HS-5 (cell line): Measurements from ENCODE around the gene SPO11.

ENCODE experiments used
- DNase-seq: peaks from one replicate; pipeline ENCODE4 v3.0.0-alpha.2; 2012; ENCODE audit warnings: low read depth

The SPO11 gene

DNA sequence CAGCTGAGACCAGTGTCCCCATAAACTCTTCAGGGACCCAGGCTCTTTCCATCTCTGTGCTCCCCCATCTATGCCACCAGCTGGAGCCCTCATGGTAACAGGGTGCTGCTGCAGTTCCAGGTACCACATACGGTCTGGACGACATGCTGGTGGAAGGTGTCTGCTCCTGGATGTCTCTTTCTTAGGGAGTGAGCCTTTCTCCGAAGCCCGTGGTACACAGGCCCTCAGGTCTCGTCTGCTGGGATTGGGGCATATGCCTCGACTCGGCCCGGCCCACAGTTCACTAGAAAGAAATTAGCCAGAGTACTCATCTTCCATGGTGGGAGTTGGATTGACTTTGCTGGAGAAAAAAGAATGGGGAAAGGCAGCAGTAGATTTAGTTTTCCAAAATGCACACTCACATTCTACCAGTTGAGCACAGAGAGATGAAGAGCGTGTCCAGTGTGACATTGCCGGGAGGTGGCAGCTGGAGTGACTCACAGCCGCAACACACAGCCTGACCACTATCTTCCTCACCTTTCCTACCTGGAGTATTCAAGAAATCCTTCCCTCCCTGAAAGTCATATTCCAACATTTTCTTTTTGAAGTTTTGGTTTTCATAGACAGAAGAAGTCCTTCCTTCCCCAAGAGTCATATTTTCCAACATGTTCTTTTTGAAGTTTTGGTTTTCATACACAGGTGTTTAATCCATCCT, 18.6 kb upstream of the SPO11 start:
- DNase-seq, result no peak

DNA sequence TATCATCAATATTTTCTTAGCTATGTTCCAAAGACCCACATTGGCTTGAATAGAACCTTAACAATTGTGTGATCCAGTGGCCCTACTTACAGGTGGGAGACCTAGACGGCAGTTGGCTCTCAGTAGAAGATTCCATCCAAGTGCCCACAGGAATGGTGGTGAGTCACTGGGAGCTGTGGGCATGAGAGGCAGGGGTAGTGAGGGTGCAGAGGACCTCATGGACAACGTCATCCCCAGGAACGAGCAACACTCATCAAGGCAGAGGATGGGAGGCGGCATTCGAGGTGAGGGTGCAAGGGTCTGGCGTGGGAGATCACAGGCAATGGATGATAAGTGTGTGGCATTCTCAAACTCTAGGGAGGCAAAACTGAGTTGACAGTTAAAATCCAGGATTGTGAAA, 17.5 kb upstream of the SPO11 start:
- no peak for DNase-seq

DNA sequence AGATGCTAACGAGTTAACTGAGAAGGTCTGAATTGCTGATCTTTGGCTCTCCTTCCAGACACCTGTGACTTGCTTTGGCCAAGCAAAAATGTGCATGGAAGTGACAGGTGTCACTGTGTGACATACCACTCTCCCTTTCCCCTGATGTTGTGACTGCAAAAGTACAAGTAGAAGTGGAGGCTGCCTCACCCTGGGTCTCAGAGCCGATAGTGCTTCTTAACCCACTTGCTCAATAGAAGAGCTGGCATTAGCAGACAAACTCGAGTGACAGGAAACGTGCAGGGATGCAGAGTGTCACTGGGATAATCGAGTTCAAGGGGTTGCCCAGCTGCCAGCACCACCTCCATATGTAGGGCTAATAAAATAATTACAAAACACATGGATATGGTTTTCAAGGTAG, 16.4 kb upstream of the SPO11 start:
- DNase-seq, result no peak

DNA sequence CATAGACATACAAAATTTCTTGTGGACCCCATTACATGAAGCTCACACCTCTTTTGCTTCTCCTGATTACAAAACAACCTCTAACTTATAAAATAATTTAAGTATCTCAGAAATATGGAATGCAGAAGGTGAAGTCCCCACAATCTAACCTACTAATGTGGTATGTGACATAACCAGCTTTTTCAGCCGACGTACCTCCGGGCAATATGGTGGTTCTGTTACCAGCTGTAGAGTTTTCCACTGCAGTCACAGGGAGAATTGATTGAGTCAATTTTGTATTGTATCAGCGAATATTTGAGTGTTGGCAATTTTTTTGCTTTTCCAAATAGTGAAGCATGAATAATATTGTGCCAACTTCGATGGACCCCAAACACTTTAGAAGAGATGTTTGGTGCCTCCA, 15.7 kb upstream of the SPO11 start:
- no peak for DNase-seq

DNA sequence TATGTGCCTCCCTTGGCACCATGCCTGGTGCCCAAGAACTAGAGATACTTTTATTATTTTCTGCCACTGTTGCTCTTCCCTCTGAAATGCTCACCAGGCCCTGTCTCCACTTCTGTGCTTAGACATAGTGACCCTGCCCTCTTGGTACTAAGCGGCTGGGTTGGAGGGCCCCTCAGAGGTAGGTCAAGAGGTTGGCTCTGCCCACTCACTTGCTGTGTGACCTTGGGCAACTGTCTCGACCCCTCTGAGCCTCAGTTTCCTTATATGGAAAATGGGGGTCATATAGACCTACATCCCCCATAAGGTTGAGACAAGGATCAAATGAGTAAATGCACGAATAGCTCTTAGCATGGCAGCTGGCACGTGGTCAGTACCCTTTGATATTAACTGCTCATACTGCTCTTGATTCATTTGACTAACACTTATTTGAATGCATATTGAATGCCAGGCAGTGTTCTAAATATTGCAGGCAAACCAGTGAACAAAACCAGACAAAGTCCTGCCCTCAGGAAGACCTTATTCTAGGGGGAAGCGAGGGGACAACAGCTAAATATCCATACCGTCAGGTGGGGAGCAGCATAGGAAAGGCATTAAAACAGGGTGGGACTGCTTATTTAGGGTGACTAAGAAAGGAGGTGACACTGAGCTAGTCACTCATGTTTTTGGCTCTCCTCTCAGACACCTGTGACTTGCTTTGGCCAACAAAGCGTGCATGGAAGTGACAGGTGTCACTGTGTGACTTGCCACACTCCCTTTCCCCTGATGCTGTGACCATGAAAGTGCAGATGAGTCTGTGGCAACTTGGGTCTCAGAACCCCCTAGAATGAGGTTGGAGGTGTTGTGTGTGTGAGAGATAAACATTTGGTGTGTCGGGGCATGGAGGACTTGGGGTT, 14.3 kb upstream of the SPO11 start:
- no peak for DNase-seq

DNA sequence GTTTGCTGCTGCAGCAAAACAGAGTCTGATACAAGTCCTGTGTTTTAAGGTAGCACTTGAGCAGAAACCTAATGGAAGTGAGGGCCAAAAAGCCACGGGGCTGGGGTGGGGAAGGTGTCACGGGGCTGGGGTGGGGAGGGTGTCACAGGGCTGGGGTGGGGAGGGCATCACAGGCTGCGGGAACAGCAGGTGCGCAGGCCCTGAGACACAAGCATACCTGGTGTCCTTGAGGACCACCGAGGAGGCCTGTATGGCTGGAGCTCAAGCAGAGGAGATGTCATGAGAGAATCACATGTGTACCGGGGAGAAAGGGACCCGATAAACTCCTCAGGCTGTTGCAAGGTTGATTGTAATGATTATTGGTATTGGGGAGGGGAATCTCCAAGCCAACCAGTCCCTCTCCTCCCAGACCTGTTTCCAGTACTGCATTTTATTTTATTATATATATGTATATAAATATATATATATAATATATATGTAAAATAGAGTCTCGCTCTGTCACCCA, 13.6 kb upstream of the SPO11 start:
- no peak for DNase-seq

DNA sequence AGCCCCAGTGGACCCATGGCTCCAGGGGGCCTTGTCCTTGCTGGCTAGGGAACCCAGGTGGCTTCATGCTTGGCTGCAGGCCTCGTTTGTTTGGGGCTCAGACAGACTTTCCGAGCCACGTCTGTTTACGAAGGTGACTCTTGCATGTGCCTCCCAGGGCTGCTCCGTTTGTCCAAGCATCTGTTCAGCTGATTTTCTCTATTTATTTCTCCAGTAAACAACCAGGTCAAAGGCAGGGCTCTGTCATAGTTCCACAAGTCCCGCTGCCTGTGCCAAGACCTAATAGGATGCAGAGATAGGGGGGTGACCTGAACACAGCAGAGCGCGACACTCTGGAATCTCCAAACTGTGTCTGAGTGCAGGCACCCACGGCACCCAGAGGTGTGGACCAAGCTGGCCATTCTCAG, 12.8 kb upstream of the SPO11 start:
- no peak for DNase-seq

DNA sequence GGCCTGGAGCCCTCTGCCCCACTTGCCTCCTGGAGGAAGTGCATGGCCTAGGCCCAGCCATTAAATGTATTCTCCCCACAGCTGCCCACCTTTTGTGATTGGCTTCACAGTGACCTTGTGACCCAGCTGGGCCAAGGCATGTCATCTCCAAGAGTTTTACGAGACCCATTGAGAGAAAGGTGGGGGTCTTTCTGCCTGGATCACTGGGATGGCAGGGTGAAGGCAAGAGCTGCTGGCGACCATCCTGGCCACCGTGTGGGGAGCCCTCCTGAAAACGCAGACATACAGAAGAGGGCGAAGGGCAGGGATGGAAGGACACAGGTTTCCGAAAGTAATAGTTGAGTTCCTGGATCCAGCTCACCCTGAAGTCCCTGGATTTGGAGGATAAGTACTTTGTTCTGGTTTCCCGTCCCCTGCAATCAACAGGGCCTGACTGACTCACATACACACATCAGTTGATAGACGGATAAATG, 12.3 kb upstream of the SPO11 start:
- DNase-seq, result no peak

DNA sequence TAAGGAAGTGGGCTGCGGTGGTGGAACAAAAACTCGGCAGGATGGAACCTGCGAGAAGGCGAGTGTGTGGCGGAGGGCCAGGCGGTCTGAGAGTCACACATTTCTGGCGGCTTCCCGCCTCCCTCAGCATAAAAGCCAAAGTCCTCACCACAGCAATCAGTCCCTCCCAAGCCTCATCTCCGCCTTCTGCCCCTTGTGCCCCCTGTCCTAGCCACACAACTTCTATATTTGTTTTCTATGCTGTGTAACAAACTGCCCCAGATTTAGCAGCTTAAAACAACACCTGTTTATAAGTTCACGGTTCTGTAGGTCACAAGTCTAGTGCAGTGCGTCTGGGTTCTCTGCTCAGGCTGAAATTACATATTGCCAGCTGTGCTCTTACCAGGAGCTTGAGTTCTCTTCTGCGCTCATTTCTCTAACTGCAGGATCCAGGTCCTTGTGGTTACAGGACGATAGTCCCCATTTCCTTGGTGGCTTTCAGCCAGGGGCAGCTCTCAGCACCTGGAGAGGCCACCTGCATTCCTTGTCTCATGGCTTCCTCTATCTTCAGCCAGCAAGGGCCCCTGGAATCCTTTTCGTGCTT, 11.7 kb upstream of the SPO11 start:
- no peak for DNase-seq

DNA sequence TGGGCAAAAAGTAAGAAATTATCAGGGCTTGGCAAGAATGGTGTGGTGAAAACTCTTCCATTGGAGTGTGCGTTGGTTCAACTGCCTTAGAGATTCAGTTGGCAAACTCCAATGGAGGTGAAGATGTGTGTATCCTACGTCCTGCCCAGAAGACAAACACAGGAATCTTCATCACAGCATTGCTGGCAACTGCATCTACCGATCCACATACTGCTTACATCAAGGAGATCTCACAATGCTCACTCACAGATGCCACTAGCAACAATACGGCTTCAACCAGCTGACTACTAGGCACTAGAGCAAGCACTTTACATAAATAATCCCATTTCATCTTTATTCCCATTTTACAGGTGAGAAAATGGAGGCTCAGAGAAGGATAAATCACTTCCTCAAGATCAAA, 10.0 kb upstream of the SPO11 start:
- DNase-seq, result no peak

DNA sequence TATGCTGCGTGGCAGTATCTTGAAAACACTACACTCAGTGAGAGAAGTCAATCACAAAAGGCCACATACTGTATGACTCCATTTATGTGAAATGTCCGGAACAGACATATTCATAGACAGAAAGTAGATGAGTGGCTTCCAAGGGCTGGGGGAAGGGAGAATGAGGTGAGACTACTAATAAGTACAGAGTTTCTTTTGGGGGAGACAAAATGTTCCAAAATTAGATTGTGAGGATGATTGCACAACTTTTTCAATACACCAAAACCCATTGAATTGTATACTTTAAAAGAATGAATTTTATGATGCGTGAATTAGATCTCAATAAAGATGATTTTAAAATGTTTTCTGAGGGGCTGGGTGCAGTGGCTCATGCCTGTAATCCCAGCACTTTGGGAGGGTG, 9.2 kb upstream of the SPO11 start:
- DNase-seq, result no peak

DNA sequence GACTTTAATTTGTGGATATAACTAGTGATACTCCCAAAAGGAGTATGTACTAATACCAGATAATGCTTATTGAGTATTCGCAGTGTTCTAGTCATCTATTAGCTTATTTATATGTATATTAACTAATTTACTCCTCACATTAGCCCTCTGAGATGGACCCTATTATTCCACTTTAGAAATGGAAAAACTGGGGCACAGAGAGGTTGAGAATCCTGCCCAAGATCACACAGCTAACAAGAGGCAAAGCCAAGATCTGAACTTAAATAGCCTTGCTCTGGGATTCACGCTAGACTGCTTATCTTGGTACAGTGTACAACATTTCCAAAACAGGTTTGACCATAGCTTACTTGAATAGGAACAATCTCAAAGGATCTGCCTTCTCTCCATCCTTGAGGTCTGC, 8.5 kb upstream of the SPO11 start:
- DNase-seq, result no peak

DNA sequence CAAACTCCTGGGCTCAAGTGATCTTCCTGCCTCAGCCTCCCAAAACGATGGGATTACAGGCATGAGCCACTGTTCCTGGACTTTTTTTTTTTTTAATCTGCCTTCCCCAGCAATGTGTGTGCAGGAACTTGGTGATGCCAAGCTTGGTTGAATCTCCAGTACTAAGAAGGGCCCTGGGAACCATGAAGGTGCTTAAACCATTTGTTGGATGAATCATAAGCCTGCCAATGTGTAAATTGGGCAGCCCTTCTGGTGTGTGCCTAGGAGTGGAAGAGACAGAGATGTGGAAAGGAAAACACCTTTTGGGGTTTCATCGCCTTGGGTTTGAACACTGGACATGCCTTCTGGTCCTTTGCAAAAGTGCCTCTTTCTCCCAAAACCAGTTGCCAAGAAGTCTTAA, 7.1 kb upstream of the SPO11 start:
- DNase-seq, result no peak

DNA sequence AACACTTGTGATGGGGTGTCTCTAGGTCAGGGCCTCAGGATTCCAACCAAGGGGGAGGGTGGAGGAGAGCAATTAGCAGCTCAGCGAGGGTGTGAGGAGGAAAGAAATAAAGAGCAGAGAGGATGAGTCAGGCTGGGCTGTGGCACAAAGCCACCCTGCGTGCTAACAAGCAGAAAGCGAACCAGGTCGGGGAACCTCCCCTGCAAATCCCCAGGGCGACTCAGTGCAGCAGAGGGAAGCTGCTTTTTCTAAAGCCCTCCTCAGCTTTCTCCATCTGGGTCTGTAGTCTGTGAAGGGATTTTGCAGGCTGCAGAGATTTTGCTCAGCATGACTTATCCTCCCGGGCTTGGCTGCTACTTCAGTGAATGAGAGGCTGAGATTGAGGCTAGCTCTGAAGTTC, 6.6 kb upstream of the SPO11 start:
- DNase-seq, result no peak

DNA sequence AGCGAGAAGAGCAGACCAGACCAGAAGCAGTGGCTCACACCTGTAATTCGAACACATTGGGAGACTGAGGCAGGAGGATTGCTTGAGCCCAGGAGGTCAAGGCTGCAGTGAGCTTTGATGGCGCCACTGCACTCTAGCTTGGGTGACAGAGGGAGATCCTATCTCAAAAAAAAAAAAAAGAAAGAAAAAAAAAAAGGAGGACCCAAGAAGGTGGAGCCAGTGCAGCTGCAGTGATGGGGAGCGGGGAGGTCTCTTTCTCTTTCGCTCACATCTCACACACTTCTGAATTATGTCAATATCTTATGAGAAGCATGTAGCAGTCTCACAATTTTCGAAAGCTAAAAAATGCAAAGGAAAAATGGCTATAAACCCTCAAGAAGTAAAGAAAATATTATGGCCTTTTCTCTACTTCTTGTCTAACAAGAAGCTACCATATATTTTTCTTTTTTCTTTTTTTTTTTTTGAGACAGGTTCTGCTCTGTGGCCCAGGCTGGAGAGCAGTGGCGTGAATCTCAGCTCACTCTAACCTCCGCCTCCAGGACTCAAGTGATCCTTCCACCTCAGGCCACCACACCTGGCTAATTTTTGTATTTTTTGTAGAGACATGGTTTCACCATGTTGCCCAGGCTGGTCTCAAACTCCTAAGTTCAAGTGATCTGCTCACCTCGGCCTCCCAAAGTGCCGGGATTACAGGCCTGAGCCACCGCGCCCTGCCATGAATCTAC, 3.8 kb upstream of the SPO11 start:
- DNase-seq, result no peak

DNA sequence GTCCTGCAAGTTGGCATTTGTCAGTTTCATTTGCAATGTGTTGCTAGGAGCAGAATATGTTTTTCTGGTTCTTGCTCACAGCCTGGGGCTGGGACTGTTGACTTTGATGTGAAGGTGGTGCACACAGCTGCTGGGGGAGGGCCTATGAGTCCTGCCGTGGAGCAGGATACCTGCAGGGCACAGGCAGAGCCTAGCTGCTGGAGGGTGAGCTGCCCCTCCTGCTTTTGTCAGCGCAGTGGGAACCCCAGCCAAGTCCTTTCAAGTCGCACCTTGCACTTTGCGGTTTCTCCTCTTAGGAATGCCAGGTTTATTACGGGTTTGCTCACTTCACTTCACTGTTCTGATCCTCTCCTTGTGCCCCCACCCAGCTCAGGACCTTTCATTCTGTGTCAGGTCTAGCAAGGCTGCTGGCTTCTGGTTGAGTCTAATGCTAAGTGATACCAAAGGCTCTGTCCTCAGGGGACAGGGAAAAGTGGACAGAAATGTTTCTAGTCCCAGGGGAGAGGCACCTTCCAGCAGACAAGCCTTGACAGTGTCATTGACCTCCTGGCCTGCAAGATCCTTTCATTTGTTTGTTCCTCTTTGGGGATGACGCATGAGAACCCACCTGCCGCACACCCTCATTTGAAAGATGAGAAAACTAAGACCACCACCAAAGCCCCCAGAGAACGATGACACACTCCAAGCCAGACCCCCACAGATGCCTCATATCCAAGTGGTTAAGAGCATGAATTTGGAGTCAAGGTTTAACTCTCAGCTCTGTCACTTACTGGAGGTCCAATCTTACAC, 2.7 kb upstream of the SPO11 start:
- no peak for DNase-seq

DNA sequence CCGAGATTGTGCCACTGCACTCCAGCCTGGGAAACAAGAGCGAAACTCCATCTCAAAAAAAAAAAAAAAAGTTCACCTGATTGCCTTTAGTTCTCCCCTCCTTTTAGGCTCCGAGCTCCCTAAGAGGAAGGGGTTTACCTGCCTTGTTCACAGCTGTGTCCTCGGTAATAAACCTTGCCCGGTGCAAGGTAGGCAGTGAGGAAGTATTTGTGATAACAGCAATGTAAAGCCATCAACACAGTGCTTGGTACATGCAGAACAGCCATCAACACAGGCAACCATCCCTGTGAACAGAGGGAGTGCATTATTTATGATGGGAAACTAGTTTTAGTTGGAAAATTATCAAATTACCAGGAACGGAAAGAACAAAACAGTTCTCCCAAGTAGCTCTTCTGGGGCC, 1.8 kb upstream of the SPO11 start:
- no peak for DNase-seq

DNA sequence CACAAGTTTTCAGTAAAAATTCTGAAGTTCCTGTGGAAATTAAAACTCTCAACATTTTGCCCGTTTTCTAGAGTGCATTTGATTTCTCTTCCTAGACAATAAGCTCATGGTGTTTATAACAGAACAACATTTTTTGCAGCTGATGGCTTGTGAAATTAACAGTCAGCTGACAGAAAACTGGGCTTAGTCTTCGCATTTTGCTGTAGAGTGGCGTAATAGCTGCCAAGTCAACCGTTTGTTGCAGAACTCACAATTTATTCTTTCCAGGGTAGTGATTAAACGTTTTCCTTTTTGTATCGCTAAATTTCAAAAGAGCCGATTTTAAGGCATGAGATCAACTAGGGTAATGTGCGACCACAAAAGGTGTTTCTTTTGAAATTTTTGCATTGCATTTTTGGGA, 1.4 kb downstream of the SPO11 start:
- DNase-seq, result no peak

DNA sequence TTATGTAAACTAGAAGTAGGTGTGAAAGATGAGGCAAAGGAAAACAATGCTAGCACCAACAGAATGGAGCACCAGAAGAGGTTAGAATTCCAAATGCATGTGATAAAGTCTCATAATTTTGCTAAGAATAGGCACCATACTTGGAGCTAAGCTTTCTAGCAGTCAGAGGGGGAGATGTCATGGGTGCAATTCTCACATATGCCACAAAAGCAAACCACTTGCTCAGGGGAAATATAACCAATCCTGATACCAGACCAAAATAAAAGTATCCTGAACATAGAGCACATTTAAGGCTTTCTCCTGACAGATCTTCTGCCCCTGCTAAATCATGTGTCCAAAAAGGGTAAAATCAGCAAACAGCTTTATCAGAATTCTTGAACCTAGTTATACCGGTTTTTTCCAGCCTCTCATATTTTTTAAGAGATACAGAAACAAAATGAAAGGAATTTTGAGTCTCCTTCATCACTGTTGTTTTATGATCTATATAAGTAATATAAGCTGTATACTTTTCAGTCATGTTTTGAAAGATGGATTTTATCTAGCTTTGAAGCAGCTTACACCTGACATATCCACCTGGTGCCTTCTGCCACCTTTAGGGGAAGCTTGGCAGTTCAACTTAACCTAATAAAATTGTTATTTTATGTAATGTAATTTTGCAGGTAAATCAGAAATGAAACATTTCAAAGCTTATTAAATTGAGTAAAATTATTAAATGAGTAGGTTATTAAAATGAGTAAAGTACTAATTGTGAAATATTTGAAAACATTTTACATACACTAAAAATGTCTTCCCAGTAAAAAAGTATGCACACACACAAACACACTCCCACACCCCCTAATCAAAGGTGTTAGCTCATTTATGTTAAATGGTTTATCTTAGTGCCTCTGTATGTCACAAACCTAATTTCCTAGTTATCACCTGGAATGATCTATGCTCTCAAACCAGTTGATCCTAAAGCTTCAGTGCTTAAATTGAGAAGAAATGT, 2.8 kb downstream of the SPO11 start:
- DNase-seq, result no peak

DNA sequence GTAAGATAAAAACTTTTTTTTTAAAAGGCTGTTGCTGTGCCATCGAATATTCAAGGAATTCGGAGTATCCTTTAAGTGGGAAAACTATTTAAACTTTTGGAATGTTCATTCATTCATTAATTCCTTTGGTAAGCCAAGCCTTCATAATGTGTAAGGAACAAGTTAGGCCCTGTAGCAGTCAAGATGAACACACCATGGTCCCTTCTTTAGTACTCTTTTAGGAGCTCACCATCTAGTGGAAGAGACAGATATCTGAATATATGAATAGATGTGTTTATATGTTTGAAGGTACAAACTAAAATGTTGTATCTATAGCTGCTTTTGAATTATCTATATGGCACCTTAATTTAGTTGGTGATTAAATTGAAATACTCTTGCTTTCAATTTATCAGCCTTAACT, 5.8 kb downstream of the SPO11 start:
- no peak for DNase-seq
